ENCODE results near the gene MPZ. TPM values are rescaled to one million over a fixed set of nuclear protein-coding genes. Genes with fewer than 3 reads are reported as not detected.

MPZ gene
- total and polyA plus RNA-seq, 9 of the 15 experiments (the other 6 are each of a cell fraction or from before 2014, with no cell fraction given), result 0.22 to 16.6 (median 10.9) TPM

- TF ChIP-seq U2AF1 (optimal IDR thresholded peaks at IDR 0.05; ENCODE audit: low read depth, low read length) (no peak), TSHZ1 (CRISPR knock-in tag; IDR thresholded peaks at IDR 0.05) (no peak), RNF219 (CRISPR knock-in tag; IDR thresholded peaks at IDR 0.05) (no peak), MNT (conservative IDR thresholded peaks at IDR 0.05) (no peak), CBFA2T3 (IDR thresholded peaks at IDR 0.05) (no peak)
These were observed at the start of gene MPZ (continued) for GRCh38 chr1:161309868-161310267.
